ENCODE data around the gene RBMS3.

DNA sequence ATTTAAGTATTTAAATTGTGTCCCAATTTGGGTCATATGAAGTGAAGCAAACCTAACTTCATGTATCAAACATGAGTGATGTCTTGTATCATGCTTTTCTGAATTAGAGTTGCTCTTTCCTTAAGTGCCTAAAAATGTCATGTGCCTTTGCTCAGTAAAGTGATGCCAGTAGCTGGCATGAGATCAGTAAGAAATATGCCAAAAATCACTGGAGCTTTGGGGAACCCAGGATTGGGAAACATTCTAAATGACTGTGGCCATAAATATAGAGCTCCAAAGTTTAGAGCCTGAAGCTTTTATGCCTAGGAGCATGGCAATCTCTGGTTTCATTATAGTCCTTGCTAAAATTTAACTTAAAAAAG is 33.8 kb downstream of the RBMS3 start:
- no peak for TF ChIP-seq ATF3 (IDR thresholded peaks at IDR 0.05; ENCODE audit: insufficient read depth, low read depth, low read length)
- TF ChIP-seq RAD21 (IDR thresholded peaks at IDR 0.05 in 1 of 2, conservative IDR thresholded peaks at IDR 0.05 in 1 of 2; ENCODE audit: low read depth in 2 of 2, low read length in 2 of 2): no peak
- no peak for TF ChIP-seq ZNF274 (IDR thresholded peaks at IDR 0.05; ENCODE audit: borderline replicate concordance, extremely low read depth, low read length)
- TF ChIP-seq, protein P1, sequence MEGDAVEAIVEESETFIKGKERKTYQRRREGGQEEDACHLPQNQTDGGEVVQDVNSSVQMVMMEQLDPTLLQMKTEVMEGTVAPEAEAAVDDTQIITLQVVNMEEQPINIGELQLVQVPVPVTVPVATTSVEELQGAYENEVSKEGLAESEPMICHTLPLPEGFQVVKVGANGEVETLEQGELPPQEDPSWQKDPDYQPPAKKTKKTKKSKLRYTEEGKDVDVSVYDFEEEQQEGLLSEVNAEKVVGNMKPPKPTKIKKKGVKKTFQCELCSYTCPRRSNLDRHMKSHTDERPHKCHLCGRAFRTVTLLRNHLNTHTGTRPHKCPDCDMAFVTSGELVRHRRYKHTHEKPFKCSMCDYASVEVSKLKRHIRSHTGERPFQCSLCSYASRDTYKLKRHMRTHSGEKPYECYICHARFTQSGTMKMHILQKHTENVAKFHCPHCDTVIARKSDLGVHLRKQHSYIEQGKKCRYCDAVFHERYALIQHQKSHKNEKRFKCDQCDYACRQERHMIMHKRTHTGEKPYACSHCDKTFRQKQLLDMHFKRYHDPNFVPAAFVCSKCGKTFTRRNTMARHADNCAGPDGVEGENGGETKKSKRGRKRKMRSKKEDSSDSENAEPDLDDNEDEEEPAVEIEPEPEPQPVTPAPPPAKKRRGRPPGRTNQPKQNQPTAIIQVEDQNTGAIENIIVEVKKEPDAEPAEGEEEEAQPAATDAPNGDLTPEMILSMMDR (IDR thresholded peaks at IDR 0.05; ENCODE audit: control extremely low read depth in 1 of 3, insufficient read depth in 1 of 3, low read depth in 1 of 3, low read length in 3 of 3): no peak
- TF ChIP-seq, protein P2, sequence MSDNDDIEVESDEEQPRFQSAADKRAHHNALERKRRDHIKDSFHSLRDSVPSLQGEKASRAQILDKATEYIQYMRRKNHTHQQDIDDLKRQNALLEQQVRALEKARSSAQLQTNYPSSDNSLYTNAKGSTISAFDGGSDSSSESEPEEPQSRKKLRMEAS (IDR thresholded peaks at IDR 0.05): no peak
- no peak for TF ChIP-seq POLR2AphosphoS5 (IDR thresholded peaks at IDR 0.05; ENCODE audit: low read depth, low read length)
- no peak for TF ChIP-seq ATF2 (IDR thresholded peaks at IDR 0.05; ENCODE audit: low read length)
- no peak for TF ChIP-seq POLR2A (IDR thresholded peaks at IDR 0.05; ENCODE audit: control extremely low read depth in 1 of 2, low read depth in 2 of 2, low read length in 2 of 2)
- TF ChIP-seq YY1 (IDR thresholded peaks at IDR 0.05; ENCODE audit: low read depth, low read length): no peak
- TF ChIP-seq EP300 (IDR thresholded peaks at IDR 0.05; ENCODE audit: borderline replicate concordance in 1 of 2, low read depth in 2 of 2, low read length in 2 of 2): no peak
- TF ChIP-seq SUZ12 (IDR thresholded peaks at IDR 0.05; ENCODE audit: low read length): no peak
- TF ChIP-seq NRF1 (IDR thresholded peaks at IDR 0.05; ENCODE audit: low read depth, low read length): no peak
